ENCODE results near the gene CCDC60. TPM values are rescaled to one million over a fixed set of nuclear protein-coding genes. Genes with fewer than 3 reads are reported as not detected.
"Not testable (repeated sequence)": the region's sequence is repeated elsewhere in the genome, so short reads cannot be mapped to it uniquely, and the experiment has no call there.

Gene CCDC60
- total and polyA plus RNA-seq, 5 experiments from 2014 or later, result not detected

DNA sequence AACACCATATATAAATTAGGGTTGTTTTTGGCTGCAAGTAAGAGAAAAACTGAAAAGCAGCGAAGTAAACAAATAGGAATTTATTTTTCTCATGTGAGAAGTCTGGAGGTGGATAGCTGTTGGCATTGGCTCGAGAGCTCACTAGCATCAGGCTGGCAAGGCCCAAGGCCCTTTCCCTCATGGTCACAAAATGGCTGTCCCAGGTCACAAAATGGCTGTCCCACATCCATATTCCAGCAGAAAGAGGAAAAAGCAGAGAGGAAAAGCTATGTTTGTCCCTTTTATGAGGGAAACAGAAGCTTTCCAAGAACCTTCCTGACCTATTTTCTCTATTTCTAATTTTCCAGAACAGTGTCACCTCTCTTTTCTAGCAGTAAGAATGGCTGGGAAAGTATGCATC, 7.5 kb downstream of the CCDC60 start:
- Mint-ChIP-seq H3K4me1 (no peaks in the 10 kb centered on the region), H3K9me3 (peaks cover 0 to 11% (median 0%) of the 10 kb centered on the region in 9 donors), H3K27ac (no peak overlapping the region), H3K4me3 (no peak overlapping the region), H3K27me3 (peaks cover 2 to 33% (median 15%) of the 10 kb centered on the region in 5 donors), H3K36me3 (no peaks in the 10 kb centered on the region)
- ATAC-seq, result no peak
- POLR2A ChIA-PET, result no interaction called here
- DNase-seq, result no peak

DNA sequence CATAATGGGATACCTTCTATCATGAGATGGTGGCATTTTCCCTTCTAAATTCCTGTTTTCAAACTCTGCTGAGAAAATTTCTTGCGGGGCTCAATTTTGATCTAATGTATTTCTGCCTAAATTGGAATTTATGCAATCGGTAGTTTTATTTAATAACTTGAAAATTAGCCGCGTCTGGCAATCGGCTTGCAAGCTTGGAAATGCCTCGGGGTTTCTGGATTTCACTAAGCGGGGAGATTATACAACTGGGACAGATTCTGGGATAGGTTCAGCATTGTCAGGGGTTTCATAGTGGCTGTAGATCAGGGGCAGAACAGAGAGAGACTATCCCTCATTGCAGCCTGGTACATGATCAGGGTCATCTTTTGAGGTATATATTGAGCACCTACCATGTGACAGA, 8.6 kb downstream of the CCDC60 start:
- POLR2A ChIA-PET, result no interaction called here
- Mint-ChIP-seq H3K4me3 (no peak overlapping the region), H3K4me1 (no peaks in the 10 kb centered on the region), H3K27me3 (peaks cover 0 to 27% (median 5%) of the 10 kb centered on the region in 5 donors), H3K9me3 (peaks cover 0 to 11% (median 0%) of the 10 kb centered on the region in 9 donors), H3K27ac (no peak overlapping the region), H3K36me3 (no peaks in the 10 kb centered on the region)
- DNase-seq, result no peak
- ATAC-seq, result no peak

DNA sequence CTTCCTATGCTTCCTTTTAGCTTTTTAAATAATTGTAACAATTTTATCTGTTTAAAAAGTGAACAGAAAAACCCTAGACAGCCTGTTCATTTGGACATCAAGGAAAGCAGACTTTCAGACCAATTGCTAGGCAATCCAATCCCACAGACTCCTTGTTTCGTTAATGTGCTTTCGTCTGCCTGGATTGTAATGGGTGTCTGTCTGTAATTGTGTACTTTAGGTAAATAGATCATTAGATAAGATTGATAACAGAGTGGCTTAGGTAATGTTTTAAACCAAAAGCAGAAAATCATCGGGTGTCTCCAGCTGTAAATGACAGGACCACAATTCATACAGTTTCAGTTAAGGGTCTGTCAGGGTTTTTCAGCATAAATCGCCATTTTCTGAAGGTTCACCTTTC, 19.6 kb downstream of the CCDC60 start:
- peaks cover 3 to 27% (median 8%) of the 10 kb centered on the region in 5 donors for H3K27me3 Mint-ChIP-seq
- H3K27ac Mint-ChIP-seq, result no peak overlapping the region
- H3K4me3 Mint-ChIP-seq, result no peak overlapping the region
- H3K36me3 Mint-ChIP-seq, result peaks cover 0 to 9% (median 1%) of the 10 kb centered on the region in 3 donors
- DNase-seq (no peak), ATAC-seq (no peak)
- POLR2A ChIA-PET, result no interaction called here
- peaks cover 0 to 48% (median 14%) of the 10 kb centered on the region in 9 donors for H3K9me3 Mint-ChIP-seq
- no peaks in the 10 kb centered on the region for H3K4me1 Mint-ChIP-seq

DNA sequence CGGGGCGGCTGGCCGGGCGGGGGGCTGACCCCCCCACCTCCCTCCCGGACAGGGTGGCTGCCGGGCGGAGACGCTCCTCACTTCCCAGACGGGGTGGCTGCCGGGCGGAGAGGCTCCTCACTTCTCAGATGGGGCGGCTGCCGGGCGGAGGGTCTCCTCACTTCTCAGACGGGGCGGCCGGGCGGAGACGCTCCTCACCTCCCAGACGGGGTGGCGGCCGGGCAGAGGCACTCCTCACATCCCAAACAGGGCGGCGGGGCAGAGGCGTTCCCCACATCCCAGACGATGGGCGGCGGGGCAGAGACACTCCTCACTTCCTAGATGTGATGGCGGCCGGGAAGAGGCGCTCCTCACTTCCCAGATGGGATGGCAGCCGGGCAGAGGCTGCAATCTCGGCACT, 25.8 kb downstream of the CCDC60 start:
- ATAC-seq, H3K4me3 Mint-ChIP-seq, H3K36me3 Mint-ChIP-seq, DNase-seq, H3K27ac Mint-ChIP-seq, H3K4me1 Mint-ChIP-seq, POLR2A ChIA-PET: not testable (repeated sequence)
- Mint-ChIP-seq H3K9me3 (peaks cover 0 to 15% (median 7%) of the 10 kb centered on the region in 9 donors), H3K27me3 (peaks cover 1 to 10% (median 5%) of the 10 kb centered on the region in 5 donors)

DNA sequence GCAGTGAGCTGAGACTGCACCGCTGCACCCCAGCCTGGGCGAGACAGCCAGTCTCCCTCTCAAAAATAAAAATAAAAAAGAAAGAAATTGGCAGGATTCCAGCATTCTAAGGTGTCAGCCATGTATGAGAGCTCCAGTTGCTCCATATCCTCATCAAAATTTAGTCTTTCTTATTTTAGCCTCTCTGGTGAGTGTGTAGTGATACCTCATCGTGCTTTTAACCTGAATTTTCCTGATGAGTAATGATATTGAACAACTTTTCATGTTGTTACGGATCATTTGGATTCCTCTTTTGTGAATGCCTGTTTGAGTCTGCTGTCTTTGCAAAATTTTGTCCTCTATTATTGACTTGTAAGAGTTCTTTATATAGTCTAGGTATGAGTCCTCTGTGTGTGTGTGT, 28.5 kb downstream of the CCDC60 start:
- POLR2A ChIA-PET, result no interaction called here
- peaks cover 0 to 10% (median 0%) of the 10 kb centered on the region in 3 donors for H3K36me3 Mint-ChIP-seq
- H3K9me3 Mint-ChIP-seq, result peaks cover 0 to 12% (median 7%) of the 10 kb centered on the region in 9 donors
- H3K27me3 Mint-ChIP-seq, result peaks cover 0 to 19% (median 5%) of the 10 kb centered on the region in 5 donors
- H3K4me3 Mint-ChIP-seq, result no peak overlapping the region
- ATAC-seq (no peak), DNase-seq (no peak)
- H3K27ac Mint-ChIP-seq, result no peak overlapping the region
- no peaks in the 10 kb centered on the region for H3K4me1 Mint-ChIP-seq

DNA sequence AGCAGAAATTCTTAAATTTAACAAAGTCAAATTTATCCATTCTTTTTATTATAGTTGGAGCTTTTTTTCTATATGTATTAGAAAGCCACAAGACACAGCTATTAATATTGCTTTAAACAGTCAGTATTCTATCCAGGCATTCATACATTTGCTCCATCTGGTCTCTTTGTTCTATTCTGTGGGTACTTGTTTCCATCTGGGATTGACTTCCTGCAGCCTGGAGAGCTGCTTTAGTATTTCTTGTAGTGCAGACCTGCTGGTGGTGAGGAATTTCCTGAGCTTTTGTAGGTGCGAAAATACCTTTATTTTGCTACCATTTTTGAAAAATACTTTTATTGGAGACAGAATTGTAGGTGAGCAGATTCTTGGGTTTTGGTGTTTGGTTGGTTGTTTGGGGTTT, 29.0 kb downstream of the CCDC60 start:
- DNase-seq, result no peak
- Mint-ChIP-seq H3K36me3 (peaks cover 0 to 7% (median 0%) of the 10 kb centered on the region in 3 donors), H3K4me3 (no peak overlapping the region), H3K9me3 (peaks cover 0 to 8% (median 4%) of the 10 kb centered on the region in 9 donors), H3K27ac (no peak overlapping the region), H3K27me3 (peaks cover 0 to 20% (median 5%) of the 10 kb centered on the region in 5 donors), H3K4me1 (no peaks in the 10 kb centered on the region)
- no peak for ATAC-seq
- POLR2A ChIA-PET, result no interaction called here

DNA sequence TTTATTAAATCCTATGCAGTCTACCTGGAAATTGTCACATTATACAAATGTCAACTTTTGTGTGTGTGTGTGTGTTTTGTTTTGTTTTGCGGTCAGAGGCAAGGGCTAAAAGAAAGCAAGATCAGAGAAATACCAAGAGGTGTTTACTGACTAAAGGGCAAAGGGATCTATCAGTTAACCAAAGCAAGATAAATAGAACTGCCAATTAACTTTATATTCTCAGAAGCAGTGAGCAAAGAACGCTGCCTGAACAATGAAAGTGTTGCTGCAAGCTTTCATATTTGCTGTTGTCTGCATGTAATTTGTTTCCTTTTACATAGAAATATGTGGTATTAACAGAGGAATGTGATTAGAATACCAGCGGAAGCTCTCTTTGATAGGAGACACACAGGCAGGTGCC, 30.9 kb downstream of the CCDC60 start:
- Mint-ChIP-seq H3K9me3 (peaks cover 0 to 8% (median 3%) of the 10 kb centered on the region in 9 donors), H3K27ac (no peak overlapping the region), H3K4me3 (no peak overlapping the region), H3K27me3 (peaks cover 0 to 20% (median 6%) of the 10 kb centered on the region in 5 donors), H3K36me3 (peaks cover 0 to 5% (median 0%) of the 10 kb centered on the region in 3 donors), H3K4me1 (no peaks in the 10 kb centered on the region)
- POLR2A ChIA-PET, result no interaction called here
- ATAC-seq (no peak), DNase-seq (no peak)

DNA sequence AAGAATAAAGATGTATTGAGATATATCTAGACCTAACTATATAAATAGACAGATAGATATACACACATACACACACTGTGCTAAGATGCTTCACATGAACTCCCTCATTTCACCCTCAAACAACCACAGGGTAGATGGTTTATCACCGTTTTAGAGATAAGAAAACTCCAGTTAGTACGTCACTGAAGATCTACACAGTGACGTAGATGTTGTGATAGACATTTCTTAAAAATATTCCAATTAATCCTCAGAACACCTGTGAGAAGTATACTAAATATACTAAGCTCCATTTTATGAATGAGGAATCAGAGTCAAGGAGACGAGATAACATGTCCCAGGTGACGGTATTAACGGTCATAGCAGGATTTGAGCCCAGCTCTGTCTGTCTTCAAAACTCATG, 31.5 kb downstream of the CCDC60 start:
- Mint-ChIP-seq H3K4me1 (no peaks in the 10 kb centered on the region), H3K27me3 (peaks cover 0 to 20% (median 9%) of the 10 kb centered on the region in 5 donors), H3K4me3 (no peak overlapping the region), H3K36me3 (peaks cover 0 to 5% (median 0%) of the 10 kb centered on the region in 3 donors), H3K9me3 (peaks cover 0 to 7% (median 3%) of the 10 kb centered on the region in 9 donors), H3K27ac (no peak overlapping the region)
- ATAC-seq (no peak), DNase-seq (no peak)
- POLR2A ChIA-PET, result no interaction called here

DNA sequence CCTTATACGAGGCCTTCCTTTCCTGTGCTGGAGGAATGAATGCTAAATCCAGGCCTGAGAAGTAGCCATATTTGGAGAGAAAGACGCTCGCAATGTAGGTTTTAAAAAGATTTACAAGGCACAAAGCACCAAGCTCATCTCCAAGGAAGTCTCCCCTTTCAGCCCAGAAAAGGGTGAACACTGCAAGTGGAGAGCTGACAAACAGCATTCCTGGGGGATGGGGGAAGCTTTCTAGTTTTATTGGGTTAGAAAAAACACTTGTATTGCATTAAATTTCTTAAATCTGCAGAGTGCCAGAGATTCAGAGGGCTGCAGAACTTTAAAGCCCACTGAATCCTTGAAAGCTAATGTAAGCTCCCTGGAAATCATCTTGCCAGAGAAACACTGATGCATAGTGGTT, 34.6 kb downstream of the CCDC60 start:
- POLR2A ChIA-PET, result no interaction called here
- no peaks in the 10 kb centered on the region for H3K4me1 Mint-ChIP-seq
- H3K36me3 Mint-ChIP-seq, result no peaks in the 10 kb centered on the region
- H3K27ac Mint-ChIP-seq, result no peak overlapping the region
- peaks cover 0 to 4% (median 0%) of the 10 kb centered on the region in 9 donors for H3K9me3 Mint-ChIP-seq
- ATAC-seq, result no peak
- no peak overlapping the region for H3K4me3 Mint-ChIP-seq
- peaks cover 0 to 18% (median 10%) of the 10 kb centered on the region in 5 donors for H3K27me3 Mint-ChIP-seq
- no peak for DNase-seq

DNA sequence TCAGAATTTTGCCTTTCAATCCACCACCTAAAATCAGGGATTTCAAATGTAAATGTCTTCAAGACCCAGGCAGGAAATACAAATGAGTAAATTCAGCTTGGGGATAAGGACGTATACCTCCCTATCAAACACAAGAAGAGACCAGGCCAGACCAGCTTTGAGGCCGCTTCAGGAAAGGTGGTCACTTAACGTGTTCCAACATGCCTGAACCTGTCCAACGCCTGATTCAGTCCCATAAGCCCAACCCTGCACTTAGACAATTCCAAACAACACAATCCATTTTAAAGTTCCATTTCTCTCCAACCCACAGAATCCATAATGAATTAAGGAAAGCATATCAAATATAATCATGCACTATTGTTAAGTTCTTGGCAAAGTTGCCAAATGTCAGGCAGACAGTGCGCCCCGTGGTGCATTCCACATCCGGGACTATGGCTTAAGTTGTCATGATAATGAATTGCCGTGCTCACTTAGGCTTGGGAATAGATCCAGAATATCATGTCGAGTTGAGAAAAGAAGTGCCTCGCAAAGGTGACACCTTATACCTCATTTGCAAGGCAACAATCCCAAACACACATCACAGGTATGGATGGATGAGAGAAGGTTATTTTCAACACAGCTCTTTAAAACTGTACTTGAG, 35.5 kb downstream of the CCDC60 start:
- no peaks in the 10 kb centered on the region for H3K36me3 Mint-ChIP-seq
- H3K27ac Mint-ChIP-seq, result no peak overlapping the region
- DNase-seq (no peak), ATAC-seq (no peak)
- H3K27me3 Mint-ChIP-seq, result peaks cover 1 to 15% (median 5%) of the 10 kb centered on the region in 5 donors
- POLR2A ChIA-PET, result no interaction called here
- H3K9me3 Mint-ChIP-seq, result peaks cover 0 to 4% (median 0%) of the 10 kb centered on the region in 9 donors
- H3K4me3 Mint-ChIP-seq, result no peak overlapping the region
- no peaks in the 10 kb centered on the region for H3K4me1 Mint-ChIP-seq

DNA sequence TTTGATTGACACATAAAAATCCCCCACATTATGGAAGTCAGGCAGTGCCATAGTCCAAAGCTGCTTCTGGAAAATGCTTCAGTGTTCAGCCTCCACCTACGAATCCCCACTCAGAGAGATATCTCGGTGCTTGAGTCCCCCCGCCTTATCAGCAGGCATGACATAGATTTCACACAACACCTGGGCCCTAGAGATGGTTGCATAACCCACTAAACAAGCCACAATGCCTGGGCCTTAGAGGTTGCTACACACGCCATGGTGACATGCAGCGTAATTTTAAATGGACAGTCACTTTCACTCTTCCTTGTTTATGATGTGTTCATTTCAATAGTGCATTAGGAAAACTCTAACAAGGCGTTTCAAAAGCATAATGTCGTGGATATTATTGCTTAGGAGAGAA, 38.0 kb downstream of the CCDC60 start:
- POLR2A ChIA-PET, result no interaction called here
- ATAC-seq, result no peak
- no peak overlapping the region for H3K4me3 Mint-ChIP-seq
- H3K36me3 Mint-ChIP-seq, result no peaks in the 10 kb centered on the region
- H3K4me1 Mint-ChIP-seq, result no peaks in the 10 kb centered on the region
- no peak for DNase-seq
- peaks cover 0 to 2% (median 0%) of the 10 kb centered on the region in 9 donors for H3K9me3 Mint-ChIP-seq
- H3K27me3 Mint-ChIP-seq, result peaks cover 0 to 19% (median 4%) of the 10 kb centered on the region in 5 donors
- H3K27ac Mint-ChIP-seq, result no peak overlapping the region

DNA sequence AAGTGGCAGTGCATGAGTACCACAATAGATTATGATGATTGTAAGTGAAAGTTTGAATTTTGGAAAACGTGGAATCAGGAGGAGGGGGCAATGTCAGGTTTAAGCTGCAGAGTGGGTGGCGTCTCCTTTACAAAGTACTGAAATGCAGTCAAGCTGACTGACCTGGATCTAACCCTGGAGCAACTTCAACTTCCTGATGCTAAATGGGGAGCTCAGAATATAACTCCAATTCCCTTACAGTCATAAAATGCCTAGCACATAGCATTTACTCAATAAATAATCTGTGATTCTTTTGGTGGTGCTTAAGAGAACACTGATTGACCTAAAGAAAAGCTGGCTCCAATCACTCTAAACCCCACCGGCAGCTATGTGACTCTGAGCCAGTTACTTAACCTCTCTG, 38.5 kb downstream of the CCDC60 start:
- DNase-seq (no peak), ATAC-seq (no peak)
- Mint-ChIP-seq H3K27ac (no peak overlapping the region), H3K4me1 (no peaks in the 10 kb centered on the region), H3K9me3 (peaks cover 0 to 2% (median 0%) of the 10 kb centered on the region in 9 donors), H3K27me3 (peaks cover 0 to 15% (median 4%) of the 10 kb centered on the region in 5 donors), H3K4me3 (no peak overlapping the region), H3K36me3 (no peaks in the 10 kb centered on the region)
- POLR2A ChIA-PET, result no interaction called here

DNA sequence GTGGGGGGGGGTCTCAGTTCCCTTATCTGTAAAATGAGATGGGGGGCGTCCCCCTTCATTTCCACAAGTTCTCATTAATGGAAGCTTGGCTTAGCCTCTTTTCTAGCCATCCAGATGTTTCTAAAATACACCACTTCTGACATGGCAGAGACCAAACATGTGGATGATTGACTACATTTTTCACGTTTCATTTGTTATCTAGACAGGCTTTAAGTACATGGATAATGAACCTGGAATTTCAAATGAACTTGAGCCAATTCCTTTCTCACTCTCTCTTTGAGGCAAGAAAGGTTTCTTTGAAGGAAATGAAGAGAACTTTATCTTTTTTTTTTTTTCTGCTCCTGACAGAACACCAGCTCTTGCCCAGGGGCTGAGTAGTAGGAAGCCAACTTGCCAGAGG, 39.1 kb downstream of the CCDC60 start:
- Mint-ChIP-seq H3K36me3 (no peaks in the 10 kb centered on the region), H3K27me3 (peaks cover 0 to 15% (median 4%) of the 10 kb centered on the region in 5 donors), H3K27ac (no peak overlapping the region), H3K4me3 (no peak overlapping the region), H3K4me1 (no peaks in the 10 kb centered on the region), H3K9me3 (peaks cover 0 to 2% (median 0%) of the 10 kb centered on the region in 9 donors)
- POLR2A ChIA-PET, result no interaction called here
- no peak for ATAC-seq
- DNase-seq, result no peak

DNA sequence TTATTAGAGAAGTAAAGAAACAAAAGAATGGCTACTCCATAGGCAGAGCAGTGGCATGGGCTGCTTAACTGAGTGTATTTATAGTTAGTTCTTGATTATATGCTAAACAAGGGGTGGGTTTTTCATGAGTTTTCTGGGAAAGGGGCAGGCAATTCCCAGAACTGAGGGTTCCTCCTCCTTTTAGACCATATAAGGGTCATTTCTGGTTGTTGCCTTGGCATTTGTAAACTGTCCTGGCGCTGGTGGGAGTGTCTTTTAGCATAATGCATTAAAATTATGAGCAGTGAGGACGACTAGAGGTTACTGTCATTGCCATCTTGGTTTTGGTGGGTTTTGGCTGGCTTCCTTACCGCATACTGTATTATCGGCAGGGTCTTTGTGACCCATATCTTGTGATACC, 40.1 kb downstream of the CCDC60 start:
- no peaks in the 10 kb centered on the region for H3K36me3 Mint-ChIP-seq
- H3K27me3 Mint-ChIP-seq, result peaks cover 0 to 15% (median 4%) of the 10 kb centered on the region in 5 donors
- peaks cover 0 to 2% (median 0%) of the 10 kb centered on the region in 9 donors for H3K9me3 Mint-ChIP-seq
- ATAC-seq (no peak), DNase-seq (no peak)
- POLR2A ChIA-PET, result no interaction called here
- H3K4me3 Mint-ChIP-seq, result no peak overlapping the region
- H3K4me1 Mint-ChIP-seq, result no peaks in the 10 kb centered on the region
- no peak overlapping the region for H3K27ac Mint-ChIP-seq

Data from naive thymus-derived CD8-positive, alpha-beta T cell (primary cell).